NCI-H510A treated with DMSO at 0.1 percent for 48 hours (cell line): ENCODE results near the gene THSD7A.
A peak's percentile ranks its signal among the peaks of the same experiment; 100 is the strongest.

Source experiments
- DNase-seq: peaks from one replicate; lab custom pipeline; 2025; lab: John Stamatoyannopoulos, UW

Gene THSD7A

DNA sequence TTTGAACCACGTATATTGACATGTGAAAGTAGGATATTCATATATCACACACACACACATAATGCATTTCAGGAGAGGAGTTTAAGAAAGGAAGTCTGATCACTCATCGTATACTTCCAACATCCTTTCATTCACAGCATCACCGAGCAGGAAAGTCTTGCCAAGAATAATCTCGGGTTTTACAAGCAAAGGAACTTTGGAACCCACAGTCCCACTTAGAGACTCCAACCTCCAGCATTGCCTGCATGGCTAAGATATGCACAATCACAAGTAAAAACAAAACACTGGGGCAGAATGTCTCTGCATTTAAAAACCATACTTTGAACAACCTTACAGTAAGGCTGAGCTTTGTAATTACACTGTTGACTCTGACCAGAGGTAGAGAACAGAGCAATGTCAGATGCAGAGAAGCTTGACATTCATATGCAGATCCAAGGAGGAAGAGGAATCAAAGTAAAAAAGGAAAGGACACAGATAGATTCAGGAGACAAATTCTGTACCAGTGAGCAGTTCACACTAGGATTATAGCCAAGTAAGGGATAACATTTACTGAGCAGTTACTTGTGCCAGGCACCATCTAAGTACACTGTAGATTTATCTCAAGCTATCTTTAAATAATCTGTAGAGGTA lies 14.8 kb downstream of the THSD7A start:
- DNase-seq = no peak

DNA sequence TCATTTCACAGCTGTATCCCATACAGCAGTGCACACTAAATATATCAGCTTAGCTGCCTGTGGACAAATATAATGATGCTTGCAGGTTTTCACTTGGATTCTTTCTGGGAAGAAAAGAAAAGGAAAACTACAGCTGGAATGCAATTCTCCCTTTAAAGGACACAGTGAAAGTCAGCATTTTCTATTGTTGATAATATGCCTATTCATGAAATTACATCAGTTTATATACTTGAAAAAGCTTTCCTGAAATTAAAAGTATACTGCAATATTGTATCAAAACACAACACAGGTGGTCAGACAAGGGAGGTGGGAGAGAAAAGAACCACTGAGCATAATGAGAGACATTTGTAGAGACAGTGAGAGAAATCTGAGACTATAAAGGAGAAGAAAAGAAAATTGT lies 20.3 kb downstream of the THSD7A start:
- DNase-seq = no peak

DNA sequence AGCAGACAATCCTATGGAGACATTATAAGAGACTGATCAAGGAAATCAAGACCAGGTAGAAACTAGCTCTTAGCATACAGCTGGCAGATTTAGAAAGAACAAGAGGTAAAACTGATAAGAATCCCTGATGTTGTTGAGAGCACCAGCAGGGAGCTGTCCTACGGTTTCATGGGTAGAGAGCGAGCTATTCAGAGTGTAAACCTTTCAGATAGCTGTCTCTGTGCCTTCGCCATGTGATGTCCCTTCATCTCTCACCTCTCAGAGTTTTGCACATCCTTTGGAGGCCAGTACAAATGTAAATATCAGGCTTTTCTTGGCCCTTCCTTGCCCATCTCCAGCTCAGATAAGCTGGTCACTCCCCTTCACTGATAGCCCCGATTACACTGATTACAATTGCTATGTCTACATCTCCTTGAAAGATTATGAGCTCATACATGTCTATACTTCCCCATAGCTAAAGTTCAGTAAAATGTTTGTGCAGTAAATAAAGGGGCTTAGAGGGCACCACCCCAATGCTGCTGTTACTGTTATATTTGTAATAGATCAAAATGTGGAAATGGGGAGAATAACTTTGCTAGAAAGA lies 21.9 kb downstream of the THSD7A start:
- no peak for DNase-seq

DNA sequence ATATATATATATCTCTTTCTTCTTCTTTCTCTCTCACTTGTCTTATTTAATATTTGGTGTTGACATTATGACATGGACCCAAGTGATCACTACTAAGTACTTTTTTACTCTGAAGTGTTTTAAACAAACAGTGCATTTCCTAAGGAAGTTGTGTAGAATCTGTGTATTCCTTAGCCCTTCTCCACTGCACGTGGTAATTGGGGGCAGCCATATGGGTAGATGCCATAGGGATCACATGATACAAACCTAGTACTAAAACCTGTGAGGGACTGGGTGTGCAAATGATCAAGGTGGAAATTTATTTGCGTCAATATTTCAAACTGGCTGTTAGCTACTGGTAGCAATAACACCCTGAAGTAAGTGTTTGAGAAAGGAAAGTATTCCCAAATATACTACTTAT lies 25.0 kb downstream of the THSD7A start:
- peak; percentile 3 for DNase-seq

DNA sequence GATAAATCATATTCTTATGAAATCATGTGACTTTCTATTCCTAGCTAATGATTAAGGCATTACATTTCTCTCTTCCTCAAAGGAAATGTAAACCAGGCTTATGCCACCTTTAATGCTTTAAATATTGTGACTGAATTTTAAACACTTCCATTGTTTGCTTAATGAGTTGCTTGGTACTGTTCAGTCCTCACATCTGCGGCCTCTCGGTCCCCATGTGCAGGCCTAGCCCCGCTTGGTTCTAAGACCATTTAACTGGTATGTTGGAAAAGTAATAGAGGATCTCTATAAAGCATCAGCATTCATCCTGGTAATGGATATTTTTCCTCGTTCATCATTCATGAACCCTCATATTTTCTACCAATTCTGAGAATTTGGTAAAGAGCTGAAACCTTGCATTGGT lies 27.4 kb downstream of the THSD7A start:
- no peak for DNase-seq

DNA sequence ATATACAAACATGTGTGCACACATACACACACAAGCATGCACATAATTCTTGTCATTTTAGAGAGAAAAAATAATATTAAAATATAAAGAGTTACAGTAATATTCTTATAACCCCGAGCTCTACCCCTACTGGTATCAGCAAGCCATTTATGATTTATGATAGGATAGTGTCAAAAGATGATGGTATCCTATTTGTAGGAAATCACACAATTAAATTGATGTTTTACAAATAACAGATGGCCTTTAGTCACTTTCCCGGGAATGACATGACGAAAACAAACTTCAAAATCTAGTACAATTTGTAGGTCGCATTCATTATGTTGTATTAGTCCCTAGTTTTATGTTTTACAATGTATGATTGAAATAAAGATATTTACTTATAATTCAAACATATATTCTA lies 36.8 kb downstream of the THSD7A start:
- DNase-seq = no peak

DNA sequence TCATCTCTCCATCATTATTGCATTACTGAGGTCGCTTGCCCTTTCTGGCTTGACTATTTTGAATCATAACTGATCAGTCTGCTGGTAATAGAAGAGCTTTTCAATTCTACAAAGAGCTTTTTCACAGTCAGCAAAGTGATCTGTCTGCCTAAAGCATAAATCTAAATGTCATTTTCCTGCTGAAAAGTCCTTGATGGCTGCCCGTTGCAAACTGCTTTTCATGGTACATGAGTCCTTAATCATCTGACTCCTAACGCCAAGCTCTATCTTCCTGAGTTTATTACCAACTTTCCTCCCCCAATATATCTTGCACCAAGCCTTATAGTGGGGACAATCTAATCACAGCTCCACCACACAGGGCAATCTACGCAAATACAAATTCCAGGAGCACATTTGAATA lies 39.8 kb downstream of the THSD7A start:
- no peak for DNase-seq

DNA sequence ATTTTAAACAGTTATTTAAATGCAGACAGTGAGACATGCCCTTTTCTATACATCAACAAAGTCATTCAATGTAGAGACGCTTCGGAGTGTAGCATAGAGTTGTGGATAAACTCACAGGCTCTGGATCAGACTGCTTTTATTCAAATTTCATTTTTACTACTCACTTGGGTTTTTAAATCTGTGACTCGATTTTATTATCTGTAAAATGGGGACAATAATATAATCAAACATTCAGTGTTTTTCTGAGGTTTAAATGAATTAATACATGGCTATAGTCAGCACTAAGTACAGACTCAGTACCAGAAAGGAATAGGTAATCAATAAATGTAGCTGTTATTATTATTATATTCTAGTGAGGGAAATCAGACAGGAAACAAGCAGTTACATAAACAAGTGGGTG lies 43.4 kb downstream of the THSD7A start:
- DNase-seq = no peak

DNA sequence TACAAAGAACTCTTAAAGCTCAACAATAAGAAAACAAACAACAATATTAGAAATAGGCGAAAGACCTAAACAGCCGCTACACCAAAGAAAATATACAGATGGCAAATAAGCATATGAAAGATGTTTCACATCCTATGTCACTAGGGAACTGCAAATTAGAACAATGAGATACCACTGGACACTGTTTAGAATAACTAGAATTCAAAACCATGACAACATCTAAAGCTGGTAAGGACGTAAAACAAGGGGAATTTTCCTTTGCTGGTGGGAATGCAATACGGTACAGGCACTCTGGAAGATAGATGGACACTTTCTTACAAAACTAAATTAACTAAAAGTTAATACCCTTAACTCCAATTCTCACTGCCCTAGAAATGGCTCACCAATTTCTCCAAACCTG lies 44.5 kb downstream of the THSD7A start:
- DNase-seq = no peak

DNA sequence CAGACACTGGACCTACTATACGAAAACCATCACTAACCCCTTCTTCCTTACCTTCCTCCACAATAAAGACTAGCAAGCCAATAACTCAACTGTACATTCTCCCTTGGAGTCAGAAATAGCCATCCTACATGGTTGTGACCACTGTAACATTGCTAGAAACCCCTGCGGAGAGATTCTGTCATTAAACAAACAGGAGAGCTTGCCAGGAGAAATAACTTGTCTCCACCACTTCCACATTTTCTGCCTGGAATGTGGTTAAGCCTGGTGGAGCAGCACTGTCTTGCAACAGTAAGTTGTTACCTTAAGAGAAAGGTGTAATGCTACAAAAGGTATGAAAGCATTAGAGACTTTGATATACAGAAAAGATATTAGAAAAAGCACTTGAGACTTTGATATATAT lies 45.8 kb downstream of the THSD7A start:
- no peak for DNase-seq

DNA sequence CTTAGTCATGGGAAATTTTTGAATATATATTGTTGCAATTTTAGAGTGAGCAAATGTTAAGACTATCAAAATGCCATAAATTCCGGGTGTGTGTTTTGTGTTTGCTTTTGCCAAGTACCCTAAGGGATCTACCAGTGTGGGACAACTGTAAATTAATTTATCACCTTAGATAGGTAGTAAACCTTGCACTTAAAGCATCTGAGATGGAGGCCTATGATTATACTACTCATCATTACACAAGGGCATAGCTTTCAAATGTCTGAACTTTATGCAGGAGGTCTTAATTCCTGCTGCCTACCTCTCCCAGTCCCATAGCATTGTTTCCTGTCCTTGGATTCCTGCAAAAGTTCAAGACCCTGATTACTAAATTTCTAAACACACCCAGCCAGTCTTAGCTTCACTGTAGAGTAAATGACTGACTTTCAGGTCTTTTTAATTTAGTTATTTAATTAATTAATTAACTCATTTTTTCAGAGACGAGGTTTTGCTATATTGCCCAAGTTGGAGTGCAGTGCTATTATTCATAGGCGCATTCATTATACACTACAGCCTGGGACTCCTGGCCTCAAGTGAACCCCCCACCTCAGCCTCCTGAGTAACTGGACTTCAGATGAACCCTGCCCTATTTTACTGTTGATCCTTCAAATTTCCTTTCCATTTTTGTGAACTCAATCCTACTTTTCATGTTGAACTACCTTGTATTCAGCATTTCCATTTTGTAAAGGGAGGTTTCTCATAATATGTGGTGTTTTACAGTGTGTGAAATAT lies 47.0 kb downstream of the THSD7A start:
- DNase-seq = no peak

DNA sequence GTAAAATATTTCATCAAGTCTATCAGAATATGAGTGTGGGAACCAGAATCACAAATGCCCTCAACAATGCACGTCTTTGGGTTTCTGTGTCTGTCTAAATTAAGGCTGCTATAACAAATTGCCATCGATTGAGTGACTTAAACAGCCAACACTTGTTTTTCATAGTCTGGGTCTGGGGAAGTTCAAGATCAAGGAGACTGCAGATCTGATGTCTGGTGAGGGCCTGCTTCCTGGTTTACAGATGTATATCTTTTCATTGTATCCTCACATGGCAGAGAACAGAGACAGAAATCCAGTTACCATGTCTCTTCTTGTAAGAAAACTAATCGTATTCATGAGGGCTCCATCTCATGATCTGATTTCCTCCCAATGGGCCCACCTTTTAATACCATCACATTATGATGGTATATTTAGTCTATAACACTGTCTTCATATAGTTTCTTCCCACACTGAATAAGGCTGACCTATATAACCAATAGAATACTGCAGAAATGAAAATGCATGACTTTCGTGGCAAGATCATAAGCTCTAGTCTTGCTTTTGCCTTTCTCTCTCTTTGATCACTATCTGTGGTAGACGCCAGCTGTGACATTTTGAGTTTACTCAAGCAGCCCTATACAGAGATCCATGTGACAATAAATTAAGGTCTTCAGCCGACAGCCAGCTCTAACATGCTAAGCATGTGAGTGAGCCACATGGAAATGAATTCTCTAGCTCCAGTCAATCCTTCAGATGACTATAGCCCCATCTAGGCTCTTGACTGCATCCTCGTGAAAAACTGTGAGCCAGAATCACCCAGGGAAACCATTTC lies 51.9 kb downstream of the THSD7A start:
- DNase-seq = no peak

DNA sequence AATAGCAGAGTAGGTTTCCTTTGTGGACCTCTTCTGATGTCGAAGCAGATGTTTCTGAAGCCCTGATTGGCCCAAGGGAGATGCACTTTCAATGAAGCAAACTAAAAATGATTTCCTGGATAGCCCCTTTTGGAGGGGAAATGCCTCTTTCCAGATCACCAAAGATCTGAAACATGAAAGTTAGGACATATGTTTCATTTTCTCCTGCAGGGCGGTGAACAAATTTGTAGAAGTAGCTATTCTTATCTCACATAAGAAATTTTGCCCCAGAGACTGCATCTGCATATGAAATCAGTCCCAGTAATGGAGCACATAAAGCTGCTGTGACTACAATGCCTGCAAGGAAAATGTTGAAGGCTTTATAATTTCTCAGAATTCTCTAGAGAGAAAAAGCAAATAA lies 56.0 kb downstream of the THSD7A start:
- DNase-seq = no peak

DNA sequence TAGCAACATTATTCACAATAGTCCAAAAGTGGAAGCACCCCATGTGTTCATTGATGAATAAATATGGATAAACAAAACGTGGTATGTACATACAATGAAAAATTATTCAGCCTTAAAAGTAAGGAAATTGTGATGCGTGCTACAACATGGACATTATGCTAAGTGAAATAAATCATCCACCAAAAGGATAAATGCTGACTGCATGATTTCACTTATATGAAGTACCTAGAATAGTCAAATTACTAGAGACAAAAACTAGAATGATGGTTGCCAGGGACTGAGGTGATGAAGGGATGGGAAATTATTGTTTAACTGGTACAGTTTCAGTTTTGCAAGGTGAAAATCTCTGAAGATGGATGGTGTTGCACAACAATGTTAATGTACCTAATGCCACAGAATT lies 56.6 kb downstream of the THSD7A start:
- no peak for DNase-seq

DNA sequence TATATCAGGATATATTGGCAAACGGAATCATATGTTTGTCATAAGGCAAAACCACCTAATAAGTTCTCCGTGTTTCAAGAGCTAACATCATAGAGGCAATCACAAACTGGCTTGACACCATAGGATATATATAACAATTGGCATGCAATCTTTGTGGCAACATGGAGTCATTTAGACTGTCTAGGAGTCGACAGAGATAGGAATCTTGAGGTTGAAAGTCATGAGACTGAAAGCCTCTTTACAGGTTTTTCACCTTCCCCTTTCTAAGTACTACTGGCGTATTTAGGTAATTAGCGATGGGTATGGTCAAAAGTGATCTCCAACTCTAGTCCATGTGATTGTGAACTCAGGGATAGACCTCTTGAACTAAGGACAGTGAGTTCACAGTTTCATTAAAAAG lies 63.7 kb downstream of the THSD7A start:
- DNase-seq = no peak

DNA sequence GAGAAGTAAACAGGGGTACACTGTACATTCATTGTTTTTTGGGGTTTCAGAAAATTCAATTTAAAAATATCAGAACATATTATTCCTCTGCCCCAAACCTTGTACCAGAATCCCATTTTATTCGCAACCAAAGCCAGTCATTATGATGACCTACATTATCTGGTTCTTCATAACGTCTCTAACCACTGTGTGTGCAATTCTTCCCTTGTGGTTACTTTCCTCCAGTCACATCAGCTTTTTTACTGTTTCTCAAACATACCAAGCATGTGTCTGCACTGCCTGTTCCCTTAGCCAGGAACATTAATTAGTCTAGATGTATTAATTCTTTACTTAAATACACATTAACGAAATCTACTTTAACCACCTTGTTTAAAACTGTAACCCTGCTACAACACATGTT lies 64.8 kb downstream of the THSD7A start:
- DNase-seq = no peak

DNA sequence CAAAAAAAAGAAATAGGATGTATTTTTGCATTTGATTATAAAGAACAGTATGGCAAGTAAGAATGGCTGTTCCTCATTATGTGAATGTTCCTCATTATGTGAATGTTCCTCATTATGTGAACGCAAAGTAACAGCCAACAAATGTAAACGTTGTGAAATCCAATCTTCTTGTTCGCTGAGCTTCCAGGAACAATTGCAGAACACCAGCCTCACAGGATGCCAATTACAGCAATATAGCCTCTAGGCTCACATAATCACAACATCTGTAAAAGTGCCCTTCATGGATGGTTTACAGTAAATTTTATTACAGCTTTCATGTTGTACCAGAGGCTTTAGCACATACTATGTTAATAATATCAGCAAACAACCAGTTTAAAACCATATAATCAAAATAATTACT lies 71.6 kb downstream of the THSD7A start:
- peak; percentile 30 for DNase-seq

DNA sequence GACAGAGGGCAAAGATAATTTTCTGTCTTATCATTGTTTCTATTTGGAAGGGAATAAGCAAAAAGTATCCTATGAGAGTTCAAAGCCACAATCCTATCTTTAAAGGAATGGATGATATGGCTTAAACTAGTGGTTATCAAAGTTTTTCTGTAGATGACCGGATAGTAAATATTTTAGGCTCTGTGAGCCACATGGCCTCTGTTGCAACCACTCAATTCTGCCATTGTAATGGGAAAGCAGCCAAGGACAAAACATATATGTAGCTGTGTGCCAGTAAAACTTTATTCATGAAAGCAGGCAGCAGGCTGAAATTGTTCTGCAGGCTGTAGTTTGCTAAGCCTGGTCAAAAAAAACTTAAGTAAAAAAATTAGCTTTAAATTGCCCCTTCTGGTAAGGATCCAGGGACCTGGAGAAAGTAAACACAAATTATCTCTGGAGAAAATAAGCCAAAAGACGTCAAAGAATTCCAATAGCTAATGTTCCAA lies 73.3 kb downstream of the THSD7A start:
- DNase-seq = no peak

DNA sequence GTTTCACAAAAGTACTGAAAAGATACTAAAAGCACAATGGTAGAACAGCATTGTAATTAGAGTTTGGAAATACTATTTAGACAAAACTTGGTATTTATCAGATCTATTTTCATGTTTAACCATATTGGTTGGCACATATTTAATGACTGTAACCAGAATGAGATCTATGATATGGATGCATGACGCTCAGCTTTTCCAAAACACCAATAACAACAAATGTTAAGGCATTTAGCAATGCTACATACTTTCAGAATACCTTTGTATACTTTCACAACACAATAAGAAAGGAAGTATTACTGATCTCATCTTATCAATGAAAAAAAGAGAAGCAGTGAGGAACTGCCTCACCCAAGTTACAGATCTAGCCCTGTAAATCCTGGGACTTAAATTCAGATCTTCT lies 74.8 kb downstream of the THSD7A start:
- DNase-seq = no peak

DNA sequence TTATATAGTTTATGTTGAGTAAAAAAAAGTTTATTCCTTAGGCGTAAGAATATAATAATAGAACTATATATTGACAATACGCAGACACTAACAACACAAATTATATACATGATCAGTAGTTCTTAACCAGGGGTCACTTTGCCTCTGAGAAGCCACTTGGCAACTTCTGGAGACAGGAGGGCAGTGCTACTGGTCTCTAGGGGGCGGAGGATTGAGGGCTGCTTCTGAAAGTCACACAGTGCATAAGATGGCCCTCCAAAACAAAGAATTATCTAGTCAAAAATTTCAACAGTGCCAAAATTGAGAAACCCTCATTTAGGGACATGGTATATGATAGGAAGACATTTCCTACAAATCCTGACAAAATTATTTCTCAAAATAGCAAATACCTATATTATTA lies 77.1 kb downstream of the THSD7A start:
- no peak for DNase-seq

DNA sequence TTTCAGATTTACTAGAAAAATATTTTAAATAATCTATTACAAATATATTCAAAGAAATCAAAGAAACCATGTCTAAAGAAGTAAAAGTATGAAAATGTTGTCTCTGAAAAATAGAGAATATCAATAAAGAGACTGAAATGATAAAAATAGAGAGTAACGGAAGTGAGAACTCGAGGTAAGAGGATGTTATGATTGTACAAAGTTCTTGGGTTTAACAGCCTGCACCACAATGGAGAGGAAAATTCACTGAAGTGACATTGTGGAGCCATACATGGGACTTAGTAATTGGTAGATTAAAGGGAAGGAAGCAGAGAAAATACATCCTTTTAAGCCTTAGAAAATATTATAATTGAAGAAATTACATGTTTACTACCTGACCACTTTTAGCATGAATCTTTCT lies 77.9 kb downstream of the THSD7A start:
- DNase-seq = no peak

DNA sequence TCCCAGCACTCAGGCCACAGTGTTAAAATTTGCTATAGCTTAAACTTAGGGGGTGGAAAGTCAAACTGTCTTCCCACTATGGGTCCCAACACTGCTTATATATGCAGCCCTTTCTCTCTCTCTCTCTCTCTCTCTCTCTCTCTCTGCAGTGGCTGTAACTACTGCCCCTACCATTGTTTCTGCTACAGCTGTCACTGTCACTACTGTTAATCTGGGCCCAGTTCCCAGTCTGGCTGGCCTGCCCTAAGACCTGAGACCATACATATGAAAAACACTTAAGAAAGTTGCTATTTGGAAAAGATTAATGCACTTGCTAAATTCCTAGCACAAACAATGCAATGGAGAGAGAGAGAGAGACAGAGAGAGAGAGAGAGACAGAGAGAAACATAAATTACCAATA lies 78.6 kb downstream of the THSD7A start:
- DNase-seq = no peak
